ENCODE results near the gene RRM2.

Gene RRM2

DNA sequence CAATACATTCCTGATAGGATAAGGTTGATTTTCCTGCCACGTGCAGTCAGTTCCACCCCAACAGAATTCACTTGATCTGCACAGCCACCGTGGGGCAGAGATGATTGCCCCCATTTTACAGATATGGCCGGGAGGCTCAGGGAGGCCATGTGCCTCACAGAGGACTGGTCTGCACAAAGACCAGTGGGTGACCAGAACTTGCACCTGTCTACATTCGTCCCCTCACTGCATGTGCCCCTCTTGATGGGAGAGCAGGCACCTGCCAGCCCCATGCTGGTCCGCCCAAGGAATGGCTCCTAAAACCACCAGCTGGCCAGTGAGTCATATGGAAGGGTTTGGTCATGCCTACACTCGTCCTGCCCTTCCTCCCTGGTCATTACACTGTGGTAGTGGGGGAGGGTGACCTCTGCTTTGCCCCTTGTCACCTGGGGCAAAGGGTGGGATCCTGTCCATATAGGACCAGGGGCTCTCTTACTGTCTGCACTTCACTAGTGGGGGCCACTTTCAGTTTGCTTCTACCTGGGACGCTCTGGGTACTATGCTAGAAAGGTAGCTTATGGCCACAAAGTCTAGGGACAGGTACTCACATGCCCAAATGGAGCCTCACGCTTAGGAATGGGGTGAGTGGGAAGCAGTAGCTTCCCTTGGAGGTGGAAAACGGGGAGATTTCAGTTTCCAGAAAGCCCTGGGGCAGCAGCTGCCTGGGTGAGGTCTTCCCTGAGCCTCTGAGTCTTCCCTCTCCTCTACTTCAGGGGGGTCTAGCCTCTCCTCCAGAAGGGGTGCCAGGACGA, 14.7 kb downstream of the RRM2 start:
- TF ChIP-seq, protein P1, sequence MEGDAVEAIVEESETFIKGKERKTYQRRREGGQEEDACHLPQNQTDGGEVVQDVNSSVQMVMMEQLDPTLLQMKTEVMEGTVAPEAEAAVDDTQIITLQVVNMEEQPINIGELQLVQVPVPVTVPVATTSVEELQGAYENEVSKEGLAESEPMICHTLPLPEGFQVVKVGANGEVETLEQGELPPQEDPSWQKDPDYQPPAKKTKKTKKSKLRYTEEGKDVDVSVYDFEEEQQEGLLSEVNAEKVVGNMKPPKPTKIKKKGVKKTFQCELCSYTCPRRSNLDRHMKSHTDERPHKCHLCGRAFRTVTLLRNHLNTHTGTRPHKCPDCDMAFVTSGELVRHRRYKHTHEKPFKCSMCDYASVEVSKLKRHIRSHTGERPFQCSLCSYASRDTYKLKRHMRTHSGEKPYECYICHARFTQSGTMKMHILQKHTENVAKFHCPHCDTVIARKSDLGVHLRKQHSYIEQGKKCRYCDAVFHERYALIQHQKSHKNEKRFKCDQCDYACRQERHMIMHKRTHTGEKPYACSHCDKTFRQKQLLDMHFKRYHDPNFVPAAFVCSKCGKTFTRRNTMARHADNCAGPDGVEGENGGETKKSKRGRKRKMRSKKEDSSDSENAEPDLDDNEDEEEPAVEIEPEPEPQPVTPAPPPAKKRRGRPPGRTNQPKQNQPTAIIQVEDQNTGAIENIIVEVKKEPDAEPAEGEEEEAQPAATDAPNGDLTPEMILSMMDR (conservative IDR thresholded peaks at IDR 0.05; ENCODE audit: low read length), result no peak
- H3K4me3 ChIP-seq (ENCODE audit: low read length), result no peak overlapping the region
- DNase-seq (ENCODE audit: low read depth), result no peak

DNA sequence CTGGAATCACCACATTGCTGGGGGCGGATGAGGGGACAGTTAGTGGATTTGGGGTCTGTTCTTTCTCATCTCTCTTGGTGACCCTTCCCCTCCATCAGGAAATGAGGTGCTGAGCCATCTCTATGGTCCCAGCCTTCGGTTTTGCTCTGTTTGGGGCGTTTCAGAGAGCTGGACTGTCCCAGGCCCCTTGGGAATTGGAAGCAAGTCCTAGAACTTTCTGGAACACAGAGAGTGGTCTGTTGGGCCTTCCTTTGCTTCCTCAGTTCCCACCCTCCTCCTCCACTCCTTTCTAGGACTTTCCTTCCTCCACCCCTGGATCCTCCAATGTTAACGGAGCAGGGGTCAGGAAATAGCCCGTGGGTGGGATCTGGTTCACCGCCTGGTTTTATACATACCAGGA, 17.0 kb downstream of the RRM2 start:
- TF ChIP-seq, protein P1 (conservative IDR thresholded peaks at IDR 0.05; ENCODE audit: low read length), result no peak
- no peak overlapping the region for H3K4me3 ChIP-seq (ENCODE audit: low read length)
- DNase-seq (ENCODE audit: low read depth), result no peak

DNA sequence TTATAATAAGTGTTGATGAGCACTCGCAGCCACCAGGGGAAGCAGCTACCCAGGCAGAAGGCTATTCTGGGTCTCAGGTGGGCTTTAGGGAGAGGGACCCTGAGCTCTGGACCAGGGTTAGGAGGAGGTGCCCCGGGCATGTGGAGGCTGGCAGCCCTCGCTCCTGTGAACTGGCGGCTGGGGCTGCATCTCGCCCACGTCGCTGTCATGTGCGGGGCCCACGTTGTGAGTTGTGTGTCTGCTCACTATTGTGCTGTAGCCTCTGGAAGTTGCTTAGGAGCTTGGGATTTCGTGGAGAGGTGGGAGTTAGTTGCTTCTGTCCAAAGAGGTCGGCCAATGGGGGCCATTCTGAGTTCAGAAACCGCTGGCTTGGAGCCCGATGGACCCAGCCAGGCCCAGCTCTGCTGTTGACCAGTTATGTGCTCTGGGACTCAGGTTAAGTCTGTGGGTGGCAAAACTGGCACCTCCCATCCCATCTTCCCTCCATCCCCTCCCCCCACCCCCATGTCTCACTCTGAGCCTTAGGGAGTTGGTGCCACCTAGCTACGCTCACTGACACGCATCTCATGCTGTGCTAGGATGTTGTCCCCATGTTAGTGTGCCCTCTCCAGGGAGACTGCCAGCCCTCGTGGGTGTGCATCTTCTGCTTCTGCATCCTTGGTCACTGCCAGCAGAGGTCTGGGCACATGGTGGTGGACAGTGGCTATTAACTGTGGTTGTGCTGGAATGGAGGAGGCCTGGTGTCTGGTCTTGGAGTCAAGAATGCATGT, 18.5 kb downstream of the RRM2 start:
- no peak for DNase-seq (ENCODE audit: low read depth)
- TF ChIP-seq, protein P1 (conservative IDR thresholded peaks at IDR 0.05; ENCODE audit: low read length), result no peak

DNA sequence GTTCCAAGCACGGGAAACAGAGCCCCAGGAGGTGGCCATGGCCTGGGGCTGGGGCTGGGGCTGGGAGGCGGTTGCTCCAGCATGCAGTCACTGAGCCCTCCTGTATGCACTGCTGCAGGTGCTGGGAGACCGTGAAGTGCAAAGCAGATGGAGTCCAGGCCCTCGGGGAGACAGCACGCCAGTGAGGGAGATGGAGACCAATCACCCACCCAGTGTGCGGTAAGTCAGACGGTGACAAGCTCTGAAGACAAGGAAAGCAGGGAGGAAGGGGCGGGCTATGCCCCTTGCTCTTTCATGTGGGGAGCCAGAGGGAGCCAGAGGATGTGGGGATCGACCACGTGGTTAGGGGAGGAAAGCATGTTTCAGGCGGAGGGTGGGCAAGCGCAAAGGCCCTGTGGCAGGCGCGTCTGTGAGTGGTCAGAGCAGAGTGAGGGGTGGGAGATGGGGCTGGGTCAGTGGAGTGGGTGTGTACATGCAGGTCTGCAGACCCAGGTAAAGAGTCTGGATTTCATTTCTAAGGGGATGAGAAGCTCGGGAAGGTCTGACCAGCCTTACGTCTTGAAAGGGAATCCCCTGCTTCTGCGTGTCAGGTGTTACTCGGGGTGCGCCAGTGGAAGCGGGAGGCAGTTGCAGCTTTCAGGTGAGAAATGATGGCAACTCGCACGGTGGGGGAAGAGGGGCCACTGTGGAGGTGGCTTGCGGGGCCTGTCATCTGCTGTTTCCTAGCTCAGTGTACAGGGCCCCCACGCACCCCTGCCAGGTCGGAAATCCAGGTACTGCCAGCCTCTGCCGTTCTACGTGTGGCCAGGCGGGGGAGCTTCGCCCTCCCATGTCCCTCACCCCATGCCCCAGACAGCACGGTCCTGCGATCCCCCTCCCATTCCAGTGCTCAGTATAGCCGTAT, 19.4 kb downstream of the RRM2 start:
- no peak overlapping the region for H3K4me3 ChIP-seq (ENCODE audit: low read length)
- DNase-seq (ENCODE audit: low read depth), result no peak
- TF ChIP-seq, protein P1 (conservative IDR thresholded peaks at IDR 0.05; ENCODE audit: low read length), result peak; percentile 49

More for the DNA sequence above, 18.5 kb downstream of the RRM2 start:
- no peak overlapping the region for H3K4me3 ChIP-seq (ENCODE audit: low read length)

DNA sequence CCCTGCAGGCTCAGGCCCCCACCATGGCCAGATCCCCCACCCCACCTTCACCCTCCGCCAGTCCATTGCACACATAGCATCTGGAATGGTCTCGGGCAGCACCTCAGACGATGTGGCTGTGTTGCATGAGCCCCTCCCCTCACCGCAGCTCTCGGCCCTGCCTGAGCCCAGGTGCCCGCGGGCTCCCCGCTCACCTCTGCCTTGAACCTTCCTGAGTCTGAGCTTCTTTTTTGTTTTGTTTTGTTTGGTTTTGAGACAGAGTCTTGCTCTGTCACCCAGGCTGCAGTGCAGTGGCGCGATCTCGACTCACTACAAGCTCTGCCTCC, 20.1 kb downstream of the RRM2 start:
- H3K4me3 ChIP-seq (ENCODE audit: low read length), result no peak overlapping the region
- no peak for DNase-seq (ENCODE audit: low read depth)
- TF ChIP-seq, protein P1 (conservative IDR thresholded peaks at IDR 0.05; ENCODE audit: low read length), result no peak

DNA sequence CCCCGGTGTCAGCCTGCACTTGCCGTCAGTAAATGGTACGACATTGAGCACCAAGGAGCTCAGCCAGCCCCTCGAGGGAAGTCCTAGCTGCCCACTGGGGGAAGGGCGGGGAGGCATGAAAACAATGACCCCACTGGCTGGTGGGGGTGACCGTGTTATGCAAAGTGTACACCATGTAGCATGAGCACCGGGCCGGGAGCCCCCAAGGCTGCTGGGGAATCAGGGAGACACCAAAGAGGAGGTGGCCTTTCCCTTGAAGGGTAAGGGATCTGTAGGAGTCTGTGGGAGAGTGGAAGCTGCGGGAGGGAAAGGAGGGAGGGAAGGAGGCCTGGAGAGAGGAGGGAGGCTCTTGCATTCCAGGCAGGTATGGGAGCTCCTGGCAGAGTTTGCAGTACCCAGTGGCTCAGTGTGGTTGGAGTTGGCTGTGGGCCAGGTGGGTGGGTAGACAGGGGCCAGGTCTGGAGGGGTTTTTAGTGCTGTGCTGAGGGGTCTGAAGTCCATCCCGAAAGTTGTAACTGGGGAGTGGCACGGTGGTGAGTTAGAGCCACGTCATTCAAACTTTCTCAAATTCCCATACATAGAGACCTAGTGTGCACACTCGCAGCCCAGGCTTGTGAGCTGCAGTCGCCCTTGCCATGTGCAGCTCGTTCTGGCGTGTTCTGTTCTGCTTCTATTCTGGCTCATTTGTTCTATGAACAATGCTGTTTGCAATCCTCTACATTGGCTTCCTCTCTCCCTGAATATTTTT, 22.4 kb downstream of the RRM2 start:
- TF ChIP-seq, protein P1 (conservative IDR thresholded peaks at IDR 0.05; ENCODE audit: low read length), result no peak
- no peak for DNase-seq (ENCODE audit: low read depth)
- H3K4me3 ChIP-seq (ENCODE audit: low read length), result no peak overlapping the region
